ENCODE results near the gene ASB2. TPM values are rescaled to one million over a fixed set of nuclear protein-coding genes. Genes with fewer than 3 reads are reported as not detected.

ASB2 gene
- total RNA-seq, 1 donor from 2014 or later = 0.46 TPM

DNA sequence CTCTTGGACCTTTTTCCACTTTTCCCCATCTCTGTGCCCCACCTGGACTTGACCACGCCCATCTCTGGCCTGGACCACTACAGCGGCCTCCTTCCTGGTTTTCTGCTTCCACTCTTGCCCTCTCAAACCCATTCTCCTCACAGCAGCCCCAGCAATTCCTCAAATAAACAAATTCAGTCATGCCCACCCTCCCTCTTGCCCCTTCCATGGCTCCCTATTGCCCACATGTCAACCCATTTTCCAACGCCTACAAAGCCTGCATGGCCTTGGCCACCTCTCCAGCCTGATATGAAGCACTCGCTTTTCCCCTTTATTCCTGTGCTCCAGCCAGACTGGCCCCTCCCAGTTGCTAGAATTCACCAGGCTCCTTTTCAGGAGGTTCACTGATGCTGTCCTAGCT, 43.9 kb upstream of the ASB2 start:
- no peak for TF ChIP-seq CTCF (conservative IDR thresholded peaks at IDR 0.05; ENCODE audit: low read depth, low read length)
- no peak for DNase-seq (ENCODE audit: low read depth)
- no peak overlapping the region for H3K4me3 ChIP-seq (ENCODE audit: low read depth, low read length)

- TF ChIP-seq CTCF (conservative IDR thresholded peaks at IDR 0.05; ENCODE audit: low read depth, low read length) = no peak
- H3K4me3 ChIP-seq (ENCODE audit: low read depth, low read length) = no peak overlapping the region
- no peak for DNase-seq (ENCODE audit: low read depth)
These were observed 43.0 kb upstream of the ASB2 start for GRCh38 chr14:94019329-94019728.

DNA sequence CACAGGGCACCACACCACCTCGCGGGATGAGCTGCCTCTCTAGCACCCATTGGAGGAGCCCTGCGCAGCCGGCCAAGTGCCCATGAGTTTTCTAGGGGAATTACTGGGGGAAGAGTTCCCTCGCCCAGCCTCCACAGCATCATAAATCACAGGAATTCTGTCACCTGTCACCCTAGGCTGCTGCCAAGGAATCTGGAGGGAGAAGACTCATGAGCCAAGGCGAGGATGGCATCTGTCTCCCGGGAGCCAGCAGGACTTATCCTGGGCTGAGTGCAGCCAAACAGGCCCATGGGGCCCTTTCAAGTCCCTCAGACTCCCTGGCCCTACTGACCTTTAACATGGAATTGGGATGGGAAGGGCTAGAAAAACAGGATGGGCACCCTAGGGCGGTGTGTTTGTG, 41.9 kb upstream of the ASB2 start:
- no peak for TF ChIP-seq CTCF (conservative IDR thresholded peaks at IDR 0.05; ENCODE audit: low read depth, low read length)
- no peak for DNase-seq (ENCODE audit: low read depth)
- no peak overlapping the region for H3K4me3 ChIP-seq (ENCODE audit: low read depth, low read length)

DNA sequence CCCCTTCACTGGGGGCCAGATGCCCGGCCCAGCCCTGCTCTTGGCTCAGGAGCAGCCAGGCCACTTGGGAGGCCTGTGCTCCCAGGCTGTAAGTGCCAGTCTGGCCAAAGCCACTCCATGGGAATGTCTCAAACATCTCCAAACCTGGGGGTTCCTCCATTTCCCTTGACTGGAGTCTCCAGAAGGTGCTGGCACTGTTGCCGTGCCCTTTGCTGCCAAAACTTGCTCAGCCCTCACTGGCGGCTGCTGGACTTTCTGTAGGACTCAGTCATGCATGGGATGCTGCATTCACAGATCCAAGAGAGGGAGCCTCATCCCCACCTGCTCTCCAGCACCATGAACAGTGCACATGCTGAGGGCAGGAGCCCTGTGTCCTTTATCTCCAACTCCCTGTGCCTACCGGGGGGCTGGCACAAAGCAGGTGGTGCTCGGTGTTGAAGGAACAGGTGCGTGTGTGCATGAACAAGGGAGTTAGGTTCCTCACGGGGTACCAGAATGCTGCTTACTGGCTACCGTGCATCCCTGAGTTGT, 40.1 kb upstream of the ASB2 start:
- no peak for DNase-seq (ENCODE audit: low read depth)
- H3K4me3 ChIP-seq (ENCODE audit: low read depth, low read length) = no peak overlapping the region
- TF ChIP-seq CTCF (conservative IDR thresholded peaks at IDR 0.05; ENCODE audit: low read depth, low read length) = no peak

- DNase-seq (ENCODE audit: low read depth) = no peak
- H3K4me3 ChIP-seq (ENCODE audit: low read depth, low read length) = no peak overlapping the region
- TF ChIP-seq CTCF (conservative IDR thresholded peaks at IDR 0.05; ENCODE audit: low read depth, low read length) = peak; percentile 25
These were observed 38.9 kb upstream of the ASB2 start for GRCh38 chr14:94015223-94015622.

- DNase-seq (ENCODE audit: low read depth) = no peak
- TF ChIP-seq CTCF (conservative IDR thresholded peaks at IDR 0.05; ENCODE audit: low read depth, low read length) = no peak
- H3K4me3 ChIP-seq (ENCODE audit: low read depth, low read length) = no peak overlapping the region
These were observed 38.0 kb upstream of the ASB2 start for GRCh38 chr14:94014382-94014781.

DNA sequence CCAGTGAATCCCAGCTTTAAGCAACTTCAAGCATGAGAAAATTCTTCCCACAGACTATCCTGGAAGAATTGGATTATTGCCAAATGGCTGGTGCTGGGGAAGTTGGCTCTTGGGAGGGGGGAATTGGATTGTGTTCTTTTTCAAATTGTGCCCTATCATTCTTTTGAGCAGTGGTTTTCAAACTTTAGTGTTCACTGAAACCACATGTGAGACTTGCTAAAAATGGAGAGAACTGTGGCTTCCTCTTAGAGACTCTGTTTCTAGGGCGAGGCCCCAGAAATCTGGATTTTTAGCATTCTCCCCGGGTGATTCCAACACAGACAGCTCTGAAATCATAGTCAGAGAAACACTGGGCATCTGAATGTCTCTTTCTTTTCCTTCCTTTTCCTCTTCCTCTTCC, 35.4 kb upstream of the ASB2 start:
- DNase-seq (ENCODE audit: low read depth) = no peak
- no peak for TF ChIP-seq CTCF (conservative IDR thresholded peaks at IDR 0.05; ENCODE audit: low read depth, low read length)
- no peak overlapping the region for H3K4me3 ChIP-seq (ENCODE audit: low read depth, low read length)
